GM21423 (cell line): Measurements from ENCODE around the gene FBL.

Experiments used
- ATAC-seq: cut with Tn5 transposase; IDR thresholded peaks from one replicate; pipeline ENCODE4 v1.9.1; 2021; ENCODE audit warnings: mild to moderate bottlenecking, moderate library complexity; ENCODE audit not compliant: unreplicated experiment

Gene FBL

GRCh38 chr19:39796000-39796498, 50.1 kb downstream of the FBL start:
- no peak for ATAC-seq

- no peak for ATAC-seq
Observed at GRCh38 chr19:39795001-39795400, 51.2 kb downstream of the FBL start.

- ATAC-seq: no peak
Observed at GRCh38 chr19:39792999-39793546, 53.1 kb downstream of the FBL start.

- no peak for ATAC-seq
Observed at GRCh38 chr19:39788244-39788643, 57.9 kb downstream of the FBL start.
